Activated CD4-positive, CD25-positive, alpha-beta regulatory T cell treated with anti-CD3 and anti-CD28 coated beads, Interleukin-2, amount 50 U/mL, for 24 hours (primary cell): ENCODE measurements around the gene IGFBP7.

Experiments
- ATAC-seq, 2 donors: fragments of 150-1000 bp; cut with Tn5 transposase; one replicate each; pipeline ENCODE4 v1.10.0; 2021; ENCODE audit warnings: mild to moderate bottlenecking in 1 of 2, moderate library complexity in 1 of 2

Gene IGFBP7, protein sequence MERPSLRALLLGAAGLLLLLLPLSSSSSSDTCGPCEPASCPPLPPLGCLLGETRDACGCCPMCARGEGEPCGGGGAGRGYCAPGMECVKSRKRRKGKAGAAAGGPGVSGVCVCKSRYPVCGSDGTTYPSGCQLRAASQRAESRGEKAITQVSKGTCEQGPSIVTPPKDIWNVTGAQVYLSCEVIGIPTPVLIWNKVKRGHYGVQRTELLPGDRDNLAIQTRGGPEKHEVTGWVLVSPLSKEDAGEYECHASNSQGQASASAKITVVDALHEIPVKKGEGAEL

GRCh38 chr4:57109847-57110639, at the start of gene IGFBP7:
IGFBP7 (minus strand) TSS chr4:57110385; CDS start chr4:57110351, 34 bp downstream.
- peak in 1 of 2 donors; percentile 23 for ATAC-seq

- no peak for ATAC-seq
Observed at GRCh38 chr4:57159866-57160265, 49.7 kb upstream of the IGFBP7 start.

- no peak for ATAC-seq
Observed at GRCh38 chr4:57158762-57159161, 48.6 kb upstream of the IGFBP7 start.

GRCh38 chr4:57158221-57158620, 48.0 kb upstream of the IGFBP7 start:
- ATAC-seq = no peak

DNA sequence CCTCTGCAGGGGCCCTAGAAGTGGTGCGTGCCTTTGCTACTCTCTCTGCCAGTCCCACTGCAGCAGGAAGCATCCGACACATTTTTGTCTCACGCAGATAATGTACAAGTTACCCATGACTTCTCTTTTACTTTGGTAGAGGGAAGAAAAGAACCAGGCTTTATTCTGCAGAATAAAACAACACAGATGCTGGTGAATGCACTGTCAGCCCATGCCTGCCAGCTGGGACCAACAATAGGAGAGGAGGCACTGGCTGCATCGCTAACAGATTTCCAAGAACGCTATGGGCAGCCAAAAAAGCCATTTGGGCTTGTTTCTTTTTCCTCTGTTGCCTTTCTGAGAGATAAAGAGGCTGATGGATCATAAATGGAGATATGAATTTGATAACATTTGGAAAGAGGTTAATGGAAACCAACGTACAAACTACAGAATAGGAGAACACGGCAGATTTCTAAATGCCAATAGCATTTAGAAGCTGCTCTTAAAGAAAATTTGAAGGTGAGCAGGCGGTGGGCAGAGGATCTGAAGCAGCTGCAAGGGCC, 47.5 kb upstream of the IGFBP7 start:
- no peak for ATAC-seq

DNA sequence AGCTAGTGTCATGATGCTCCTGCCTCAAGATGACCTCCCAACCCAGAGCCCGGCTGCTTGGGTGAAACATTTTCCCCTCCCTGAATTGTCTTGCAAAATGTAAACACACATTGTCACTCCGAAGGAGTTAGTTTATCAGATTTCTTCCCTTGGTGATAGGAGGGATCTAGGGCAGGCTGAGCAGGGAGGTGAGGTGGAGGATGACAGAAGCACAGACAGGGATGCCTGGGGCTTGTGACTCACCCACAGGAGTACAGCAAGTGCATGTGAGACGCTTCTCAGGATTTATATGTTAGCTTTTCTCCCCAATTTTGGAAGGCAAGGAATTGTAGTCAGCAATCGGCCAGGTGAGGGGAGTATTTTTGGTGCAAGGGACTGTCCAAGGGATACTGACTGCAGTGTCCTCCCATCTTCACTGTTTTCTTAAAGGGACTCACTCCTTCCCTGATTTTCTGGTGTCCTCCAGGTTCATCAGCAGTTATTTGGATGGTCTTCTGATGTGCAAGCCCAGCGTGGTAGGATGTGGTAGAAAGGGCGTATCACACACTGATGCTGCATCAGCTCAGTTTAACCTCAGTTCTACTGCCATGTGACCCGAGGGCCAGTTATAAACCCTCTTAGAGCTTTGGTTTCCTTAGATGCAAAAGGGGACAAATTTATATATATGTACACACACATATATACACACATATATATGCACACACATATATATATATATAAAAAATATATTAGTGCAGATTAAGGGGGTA, 46.2 kb upstream of the IGFBP7 start:
- ATAC-seq = no peak

- no peak for ATAC-seq
Observed at GRCh38 chr4:57154926-57155325, 44.7 kb upstream of the IGFBP7 start.

- no peak for ATAC-seq
Observed at GRCh38 chr4:57154191-57154590, 44.0 kb upstream of the IGFBP7 start.

- ATAC-seq = no peak
Observed at GRCh38 chr4:57153207-57153606, 43.0 kb upstream of the IGFBP7 start.

DNA sequence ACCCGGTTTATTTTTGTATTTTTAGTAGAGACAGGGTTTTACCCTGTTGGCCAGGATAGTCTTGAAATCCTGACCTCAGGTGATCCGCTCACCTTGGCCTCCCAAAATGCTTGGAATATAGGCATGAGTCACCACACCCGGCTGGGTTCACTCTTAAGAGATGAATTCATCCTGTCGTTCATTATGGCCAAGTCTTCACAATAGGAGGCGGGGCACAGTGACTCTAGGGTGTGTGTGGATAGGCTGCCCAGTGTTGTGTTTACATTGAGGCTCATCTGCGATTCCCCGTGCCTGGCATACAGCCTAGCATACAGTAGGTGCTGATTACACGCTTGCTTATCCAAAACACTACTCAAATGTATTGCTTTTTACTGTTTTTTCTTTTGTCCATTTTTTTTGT, 41.3 kb upstream of the IGFBP7 start:
- ATAC-seq = no peak

- no peak for ATAC-seq
Observed at GRCh38 chr4:57149833-57150232, 39.6 kb upstream of the IGFBP7 start.

DNA sequence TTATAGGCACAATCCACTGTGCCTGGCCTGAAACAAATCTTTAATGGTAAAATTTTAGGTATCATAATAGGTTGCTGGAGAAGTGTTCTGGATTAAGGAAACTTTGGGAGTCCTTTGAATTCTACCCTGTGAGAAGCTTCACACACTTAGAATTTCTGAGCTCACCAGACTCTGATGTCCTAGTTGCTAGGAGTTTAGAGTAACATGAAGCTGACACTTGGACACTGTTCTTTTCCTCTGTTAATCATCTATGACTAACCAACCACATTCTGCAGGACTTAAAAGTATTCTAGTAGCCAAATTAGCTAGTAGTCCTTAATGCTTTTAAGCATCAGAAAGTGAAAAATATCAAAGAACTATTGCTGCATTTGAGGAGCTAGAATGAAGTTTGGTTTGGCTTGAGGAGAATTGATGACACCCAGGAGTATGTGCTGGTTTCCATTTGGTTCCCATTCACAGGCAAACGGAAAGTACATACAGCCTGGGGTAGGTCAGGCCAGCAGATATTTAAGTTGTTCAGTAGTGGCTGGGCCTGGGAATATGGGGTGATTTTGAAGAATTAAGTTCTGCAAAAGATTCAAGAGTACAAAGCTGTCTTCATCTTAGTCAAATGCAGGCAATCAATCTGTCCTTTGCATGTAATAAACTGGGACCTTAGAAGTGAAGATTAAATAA, 38.8 kb upstream of the IGFBP7 start:
- ATAC-seq = no peak

DNA sequence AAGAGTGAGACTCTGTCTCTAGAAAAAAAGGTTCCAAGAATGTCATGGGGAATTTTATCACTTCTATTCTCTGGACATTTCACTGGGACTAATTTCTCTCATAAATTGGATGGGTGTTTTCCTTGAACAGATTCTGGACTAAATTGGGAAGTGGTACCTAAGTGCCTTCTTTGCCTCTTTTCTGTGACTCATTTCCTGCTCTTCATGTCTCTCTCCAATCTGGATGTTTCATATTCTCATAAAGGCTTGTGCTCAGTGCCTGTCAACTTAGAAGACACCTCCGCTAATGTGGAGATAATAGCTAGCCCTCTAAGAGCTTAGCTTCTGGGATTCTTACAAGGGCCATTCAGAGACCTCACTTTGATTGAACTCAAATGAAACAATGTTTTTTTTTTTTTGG, 38.0 kb upstream of the IGFBP7 start:
- no peak for ATAC-seq

GRCh38 chr4:57147335-57148060, 37.3 kb upstream of the IGFBP7 start:
- ATAC-seq = no peak

DNA sequence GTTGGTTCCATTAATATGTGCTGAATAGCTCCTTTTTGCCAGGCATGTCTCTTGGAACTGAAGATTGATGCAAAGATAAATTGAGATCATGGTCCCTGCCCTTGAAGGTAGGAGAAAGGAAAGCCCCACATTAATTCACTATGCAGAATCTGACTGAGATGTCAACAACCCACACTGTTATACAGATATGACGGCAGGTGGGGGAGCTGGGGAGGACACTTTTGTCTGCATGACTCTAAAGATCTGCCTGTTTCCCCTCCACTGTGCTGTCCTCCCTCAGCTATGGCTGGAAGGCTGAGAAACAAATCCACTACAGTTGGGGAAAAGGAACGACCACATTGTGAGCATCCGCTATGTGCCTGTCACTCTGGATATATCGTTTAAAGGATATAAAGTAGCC, 36.3 kb upstream of the IGFBP7 start:
- no peak for ATAC-seq

DNA sequence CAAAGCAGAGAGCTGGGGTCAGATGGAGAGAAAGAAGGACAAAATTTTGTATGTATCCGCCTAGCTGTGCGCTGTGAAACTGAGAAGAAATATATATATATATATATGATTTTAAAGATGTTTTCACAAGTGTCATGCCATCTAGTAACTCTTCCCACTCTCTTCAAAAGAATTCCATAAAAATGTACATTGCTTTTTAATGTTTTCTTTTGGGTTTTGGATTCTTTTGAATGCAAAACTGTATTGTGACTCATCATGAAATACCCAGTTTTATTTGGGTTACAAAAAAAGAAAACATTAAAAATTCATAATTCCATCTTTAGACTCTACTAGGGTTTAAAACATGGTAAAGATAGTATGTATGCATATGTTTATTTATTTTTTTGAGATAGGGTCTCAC, 34.3 kb upstream of the IGFBP7 start:
- no peak for ATAC-seq

DNA sequence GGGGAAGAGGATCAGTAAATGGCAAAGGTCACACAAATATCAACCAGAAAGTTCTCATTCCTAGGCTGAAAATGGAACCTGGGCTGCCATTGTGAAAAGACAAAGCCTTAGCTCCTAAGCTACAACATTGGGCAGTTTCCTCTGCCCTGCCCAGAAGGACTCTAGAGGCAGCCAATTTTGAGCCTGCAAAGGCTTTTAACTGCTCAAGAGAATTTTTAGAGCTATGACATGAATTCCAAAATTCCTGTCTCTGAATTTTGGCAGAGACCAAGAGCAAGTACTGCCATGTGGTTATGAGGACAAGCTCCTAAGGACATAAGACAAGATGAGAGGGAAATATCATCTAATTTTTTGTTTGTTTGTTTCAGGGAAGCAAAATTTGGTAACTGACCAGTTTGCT, 29.6 kb upstream of the IGFBP7 start:
- no peak for ATAC-seq

- no peak for ATAC-seq
Observed at GRCh38 chr4:57137261-57137660, 27.1 kb upstream of the IGFBP7 start.

DNA sequence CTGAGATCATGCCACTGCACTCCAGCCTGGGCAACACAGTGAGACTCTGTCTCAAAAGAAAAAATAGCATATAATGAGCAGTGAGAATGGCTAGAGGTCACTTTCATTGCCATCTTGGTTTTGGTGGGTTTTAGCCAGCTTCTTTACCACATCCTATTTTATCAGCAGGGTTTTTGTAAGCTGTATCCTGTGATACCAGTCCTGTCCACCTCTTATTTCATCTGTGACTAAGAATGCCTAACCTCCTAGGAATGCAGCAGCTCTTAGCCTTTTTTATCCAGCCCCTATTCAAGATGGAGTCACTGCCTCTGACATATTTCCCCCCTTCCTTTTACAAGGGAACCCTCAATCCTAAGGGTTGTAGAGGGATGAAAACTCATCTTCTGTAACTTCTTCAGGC, 26.1 kb upstream of the IGFBP7 start:
- ATAC-seq = no peak

GRCh38 chr4:57132743-57133137, 22.6 kb upstream of the IGFBP7 start:
- ATAC-seq = no peak

DNA sequence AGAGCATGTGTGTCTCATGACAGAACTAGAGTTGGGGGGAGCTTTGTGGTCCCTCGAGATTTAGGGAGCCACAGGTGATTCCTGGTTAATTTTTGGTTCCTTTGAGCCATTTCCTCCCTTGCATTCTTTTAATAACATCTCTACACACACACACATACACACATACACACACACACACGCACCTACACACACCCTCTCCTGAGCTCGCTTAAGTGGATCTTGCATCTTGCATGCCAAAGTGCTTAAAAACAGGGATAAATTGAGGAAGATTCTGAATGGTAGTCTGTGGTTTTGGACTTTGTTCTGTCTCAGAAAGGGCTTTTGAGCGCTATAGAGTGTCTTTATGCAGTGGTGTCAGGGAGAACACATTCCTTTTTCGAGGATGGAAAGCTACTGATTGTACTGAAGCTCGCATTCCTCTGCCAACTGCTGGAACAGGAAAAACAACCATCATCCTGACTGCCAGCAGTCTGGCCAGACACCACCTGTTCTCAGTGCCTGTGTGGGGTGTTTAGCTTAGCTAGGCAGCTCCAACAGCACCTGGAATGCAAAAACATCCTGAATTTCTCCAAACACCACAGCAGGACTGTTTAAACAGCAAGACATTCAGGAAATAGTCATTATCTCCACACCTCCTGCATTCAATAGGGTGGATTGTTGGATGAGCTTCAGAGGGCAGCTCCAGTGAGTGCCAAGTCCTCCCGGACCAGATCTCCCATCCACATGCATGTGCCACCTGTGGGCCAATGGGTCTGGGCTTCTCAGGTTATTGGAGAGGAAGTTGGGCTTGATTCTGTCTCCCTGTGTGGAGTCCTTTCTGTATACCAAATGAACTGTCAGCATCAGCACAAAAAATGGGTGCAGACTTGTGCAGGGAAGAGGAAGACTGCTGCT, 21.9 kb upstream of the IGFBP7 start:
- ATAC-seq = no peak
